GM12873 (cell line): ENCODE results near the gene MYT1.

Source experiments
- TF ChIP-seq, protein P1 (sequence below): IDR thresholded peaks from 2 replicates; pipeline ENCODE4 v1.5.1; 2012; ENCODE audit warnings: low read depth, mild to moderate bottlenecking, moderate library complexity, low read length, control low read depth; ENCODE audit not compliant: insufficient read depth; ENCODE audit errors: missing control alignments

Gene MYT1

DNA sequence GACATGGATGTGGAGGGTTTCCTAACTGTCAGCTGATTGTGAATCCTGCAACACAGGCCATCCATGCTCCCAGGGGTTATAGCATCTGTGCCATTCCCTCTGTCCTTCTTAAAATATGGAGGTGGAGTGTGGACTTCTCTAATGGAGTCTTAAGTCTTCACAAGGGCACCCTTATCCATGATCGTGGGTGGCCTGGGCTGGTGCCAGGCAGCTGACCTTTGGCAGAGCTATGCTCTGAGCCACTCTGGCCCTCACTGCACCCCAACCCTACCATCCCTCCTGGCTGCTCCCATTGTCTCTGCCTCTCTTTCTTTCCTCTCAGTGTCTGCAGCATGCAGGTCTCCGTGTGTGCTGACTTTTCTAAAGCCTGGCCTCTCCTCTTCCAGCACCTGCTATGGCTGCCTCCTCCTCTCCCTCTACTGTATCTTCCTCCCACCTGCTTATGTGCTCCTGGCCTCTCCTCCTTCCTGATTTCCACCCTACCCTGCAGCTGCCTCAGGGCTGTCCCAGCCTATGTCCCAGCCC lies 80.1 kb downstream of the MYT1 start:
- TF ChIP-seq, protein P1, sequence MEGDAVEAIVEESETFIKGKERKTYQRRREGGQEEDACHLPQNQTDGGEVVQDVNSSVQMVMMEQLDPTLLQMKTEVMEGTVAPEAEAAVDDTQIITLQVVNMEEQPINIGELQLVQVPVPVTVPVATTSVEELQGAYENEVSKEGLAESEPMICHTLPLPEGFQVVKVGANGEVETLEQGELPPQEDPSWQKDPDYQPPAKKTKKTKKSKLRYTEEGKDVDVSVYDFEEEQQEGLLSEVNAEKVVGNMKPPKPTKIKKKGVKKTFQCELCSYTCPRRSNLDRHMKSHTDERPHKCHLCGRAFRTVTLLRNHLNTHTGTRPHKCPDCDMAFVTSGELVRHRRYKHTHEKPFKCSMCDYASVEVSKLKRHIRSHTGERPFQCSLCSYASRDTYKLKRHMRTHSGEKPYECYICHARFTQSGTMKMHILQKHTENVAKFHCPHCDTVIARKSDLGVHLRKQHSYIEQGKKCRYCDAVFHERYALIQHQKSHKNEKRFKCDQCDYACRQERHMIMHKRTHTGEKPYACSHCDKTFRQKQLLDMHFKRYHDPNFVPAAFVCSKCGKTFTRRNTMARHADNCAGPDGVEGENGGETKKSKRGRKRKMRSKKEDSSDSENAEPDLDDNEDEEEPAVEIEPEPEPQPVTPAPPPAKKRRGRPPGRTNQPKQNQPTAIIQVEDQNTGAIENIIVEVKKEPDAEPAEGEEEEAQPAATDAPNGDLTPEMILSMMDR = no peak

DNA sequence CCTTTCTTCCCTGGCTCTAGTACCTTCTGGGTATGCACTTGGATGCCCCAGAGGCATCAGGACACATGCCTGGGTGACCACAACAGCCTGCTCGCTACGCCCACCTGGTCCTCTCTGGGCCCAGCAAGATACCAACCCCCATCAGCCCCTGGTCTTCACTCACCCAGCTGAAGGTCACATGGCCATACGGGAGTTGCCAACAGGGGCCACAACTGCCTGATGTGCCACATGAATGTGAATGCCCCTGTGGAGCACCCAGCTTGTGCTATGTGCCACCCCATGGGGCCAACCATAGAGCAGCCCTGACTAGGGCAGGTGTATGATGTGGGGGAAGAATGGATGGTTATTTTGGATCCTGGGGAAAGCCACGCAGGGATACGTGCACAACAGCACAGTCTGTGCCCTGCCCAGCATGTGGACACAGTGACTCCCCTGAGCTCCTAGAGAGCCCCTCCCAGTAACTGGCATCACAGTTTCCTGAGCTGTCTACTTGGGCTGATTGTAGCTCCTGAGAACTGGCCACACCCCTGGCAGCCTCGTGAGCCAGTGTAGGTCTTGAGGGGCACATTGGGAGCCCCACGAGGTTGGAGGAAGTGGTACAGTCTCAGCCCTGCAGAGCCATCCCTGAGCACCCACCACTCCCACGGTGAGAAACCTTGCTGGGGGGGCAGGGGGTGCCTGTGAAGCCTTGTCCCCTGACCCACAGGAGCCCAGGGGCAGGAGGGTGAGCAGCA lies 80.8 kb downstream of the MYT1 start:
- TF ChIP-seq, protein P1 = no peak

DNA sequence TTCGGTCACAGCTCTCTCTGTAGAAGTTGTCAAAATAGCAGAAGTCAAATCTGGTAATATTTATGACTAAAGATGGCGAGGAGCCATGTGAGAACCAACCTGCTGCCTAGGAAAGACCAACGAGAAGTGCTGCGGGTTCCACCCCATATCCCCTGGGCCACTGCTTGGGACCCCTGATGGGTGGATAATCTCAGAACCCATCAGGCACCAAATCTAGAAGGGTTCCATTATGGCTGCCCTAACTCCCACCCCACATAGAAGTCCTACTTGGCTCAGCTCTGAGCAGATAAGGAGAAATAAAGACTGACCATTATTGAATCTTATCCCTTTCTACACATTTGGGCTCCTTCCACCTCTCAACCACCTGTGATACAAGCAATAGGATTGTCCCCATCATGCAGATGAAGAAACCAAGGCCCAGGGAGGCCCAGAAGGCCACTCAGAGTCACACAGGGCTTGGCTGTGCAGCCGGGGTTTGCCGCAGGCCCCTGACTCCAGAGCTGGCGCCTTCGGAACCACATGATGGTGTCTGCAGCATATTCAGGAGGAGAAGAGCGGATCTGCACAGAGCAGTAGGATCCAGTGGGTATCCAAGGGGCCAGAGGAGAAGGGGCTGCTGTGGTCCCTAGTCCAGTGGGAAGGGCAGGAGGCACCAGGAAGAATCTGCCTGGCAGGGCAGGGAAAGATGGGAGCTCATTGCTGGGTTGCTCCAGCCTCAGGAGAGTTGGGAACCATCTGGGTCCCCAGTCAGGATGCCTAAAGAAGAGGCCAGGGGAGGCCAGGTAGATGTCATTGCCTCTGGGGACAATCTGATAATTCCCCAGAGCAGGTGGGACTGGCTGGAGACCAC lies 81.7 kb downstream of the MYT1 start:
- TF ChIP-seq, protein P1 = no peak

DNA sequence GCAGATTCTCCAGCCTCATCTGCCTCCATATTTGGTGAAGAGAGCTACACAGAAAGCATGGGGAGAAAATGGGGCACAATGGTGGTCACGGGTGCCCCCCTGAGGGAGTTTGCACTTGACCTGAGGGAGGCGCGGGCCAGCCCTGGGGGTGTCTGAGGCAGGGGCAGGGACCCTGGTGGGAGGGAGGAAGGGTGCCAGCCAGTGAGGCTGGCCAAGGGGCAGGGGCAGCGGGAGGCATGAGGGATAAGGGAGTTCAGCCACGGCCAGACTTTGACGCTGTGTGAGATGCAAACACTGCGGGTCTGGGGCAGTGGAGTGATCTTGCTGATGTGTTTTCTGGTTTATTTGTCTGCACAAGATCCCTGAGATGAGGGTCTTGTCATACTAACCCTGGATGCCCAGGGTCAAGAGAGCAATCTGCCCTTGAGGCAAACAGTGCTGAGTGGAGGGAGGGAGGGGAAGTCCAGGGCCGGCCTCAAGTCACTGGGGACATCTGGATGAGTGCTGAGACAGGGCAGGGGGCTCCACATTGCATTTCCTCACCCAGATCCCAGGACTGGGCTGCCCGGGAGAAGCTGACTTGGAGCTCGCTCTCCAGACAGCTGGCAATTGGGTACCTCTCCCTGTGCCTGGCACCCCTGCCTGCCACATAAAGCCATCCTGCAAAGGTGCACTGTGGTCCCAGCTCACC lies 82.5 kb downstream of the MYT1 start:
- TF ChIP-seq, protein P1 = no peak

DNA sequence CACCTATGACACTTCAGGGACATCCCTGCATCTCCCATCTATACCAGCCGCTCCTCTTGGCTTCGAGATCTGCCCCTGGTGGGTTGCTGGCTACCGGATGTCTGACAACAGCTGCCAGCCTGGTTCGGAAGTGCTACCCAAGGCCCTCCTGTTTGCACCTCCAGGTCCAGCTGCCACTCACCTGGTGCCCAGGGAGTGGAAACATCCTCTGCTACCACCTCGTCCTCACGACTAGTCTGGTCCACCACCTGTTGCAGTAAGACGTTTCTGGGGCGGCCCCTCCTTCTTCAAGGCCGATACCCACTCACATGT lies 83.0 kb downstream of the MYT1 start:
- TF ChIP-seq, protein P1 = no peak

DNA sequence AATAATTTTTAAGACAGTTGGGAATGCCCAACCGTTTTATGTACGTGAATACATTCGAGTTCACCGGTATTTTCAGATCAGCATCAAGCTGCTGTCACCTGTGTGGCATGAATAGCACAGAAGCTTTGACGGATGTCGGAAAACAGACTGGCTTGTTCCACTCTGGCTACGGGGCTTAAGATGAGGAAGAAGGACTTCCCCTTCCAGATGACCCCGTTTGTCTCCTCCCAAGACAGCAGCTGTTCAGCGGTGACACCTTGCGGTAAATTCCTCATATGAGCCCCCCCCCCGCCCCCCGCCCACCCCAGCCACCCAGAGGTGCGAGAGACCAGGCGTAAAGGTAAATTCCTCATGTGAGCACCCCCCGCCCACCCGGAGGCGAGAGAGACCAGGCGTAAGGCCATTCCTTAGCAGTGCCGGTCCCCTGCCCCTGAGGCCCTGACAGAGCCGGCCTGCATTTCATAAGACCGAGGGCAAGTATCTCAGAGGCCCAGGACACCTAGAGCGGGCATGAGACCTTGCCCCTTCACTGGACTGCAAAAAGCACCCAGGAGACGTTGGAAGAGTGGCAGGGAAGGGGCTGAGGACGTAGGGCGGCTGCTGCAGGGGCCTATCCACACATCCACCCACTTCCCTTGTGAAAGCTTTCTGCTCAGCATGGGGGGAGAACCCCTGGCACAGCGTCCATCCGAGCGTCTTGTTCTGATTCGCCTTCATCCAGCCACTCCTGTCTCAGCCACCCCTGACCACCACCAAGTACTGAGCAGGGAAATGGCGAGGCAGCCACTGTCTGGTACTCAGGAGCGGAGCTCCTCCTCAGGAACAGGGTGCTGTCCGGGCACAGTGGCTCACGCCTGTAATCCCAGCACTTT lies 84.0 kb downstream of the MYT1 start:
- TF ChIP-seq, protein P1 = no peak
